AG09319 (cell line): Measurements from ENCODE around the gene SLC7A7.

Experiments used
- DNase-seq: peaks from one replicate; pipeline ENCODE4 v3.0.0-alpha.2; 2010; ENCODE audit warnings: low read depth; ENCODE audit errors: extremely low read depth
- TF ChIP-seq, protein P1 (sequence below): IDR thresholded peaks from 2 replicates; pipeline ENCODE4 v1.5.1; 2011; ENCODE audit warnings: low read depth, mild to moderate bottlenecking, inconsistent platforms, low read length, moderate library complexity

Gene SLC7A7

DNA sequence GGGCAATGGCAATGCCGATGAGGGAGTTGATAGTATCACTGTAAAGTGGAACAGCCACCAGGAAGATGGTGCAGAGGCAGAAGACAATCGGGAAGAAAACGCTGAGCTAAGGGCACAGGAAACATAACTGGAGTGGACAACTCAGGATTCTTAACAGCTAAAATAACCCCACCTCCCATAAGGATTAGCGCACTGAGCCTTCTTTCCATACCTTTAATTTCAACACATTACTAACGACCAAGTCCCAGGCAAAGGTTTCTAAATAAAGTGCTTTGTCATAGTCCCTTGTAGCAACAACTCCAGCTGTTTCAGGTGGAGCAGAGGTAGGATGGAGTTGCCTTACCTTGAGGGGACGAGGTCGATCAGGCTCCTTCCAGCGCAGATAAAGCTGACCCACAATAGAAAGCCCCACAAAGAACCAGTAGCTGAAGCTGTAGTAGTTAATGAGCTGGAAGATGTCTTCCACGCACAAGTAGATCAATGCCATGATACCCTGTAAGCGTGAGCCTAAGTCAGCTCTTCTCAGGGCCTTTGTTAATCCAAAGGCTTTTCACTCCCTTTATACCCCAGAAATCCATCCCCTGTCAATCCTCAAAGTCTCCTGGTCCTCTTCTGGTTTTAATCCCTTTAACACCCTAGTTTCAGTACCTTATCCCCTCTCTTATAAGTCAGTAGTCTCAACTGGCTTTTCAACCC is 41.1 kb downstream of the SLC7A7 start:
- DNase-seq: no peak
- TF ChIP-seq, protein P1, sequence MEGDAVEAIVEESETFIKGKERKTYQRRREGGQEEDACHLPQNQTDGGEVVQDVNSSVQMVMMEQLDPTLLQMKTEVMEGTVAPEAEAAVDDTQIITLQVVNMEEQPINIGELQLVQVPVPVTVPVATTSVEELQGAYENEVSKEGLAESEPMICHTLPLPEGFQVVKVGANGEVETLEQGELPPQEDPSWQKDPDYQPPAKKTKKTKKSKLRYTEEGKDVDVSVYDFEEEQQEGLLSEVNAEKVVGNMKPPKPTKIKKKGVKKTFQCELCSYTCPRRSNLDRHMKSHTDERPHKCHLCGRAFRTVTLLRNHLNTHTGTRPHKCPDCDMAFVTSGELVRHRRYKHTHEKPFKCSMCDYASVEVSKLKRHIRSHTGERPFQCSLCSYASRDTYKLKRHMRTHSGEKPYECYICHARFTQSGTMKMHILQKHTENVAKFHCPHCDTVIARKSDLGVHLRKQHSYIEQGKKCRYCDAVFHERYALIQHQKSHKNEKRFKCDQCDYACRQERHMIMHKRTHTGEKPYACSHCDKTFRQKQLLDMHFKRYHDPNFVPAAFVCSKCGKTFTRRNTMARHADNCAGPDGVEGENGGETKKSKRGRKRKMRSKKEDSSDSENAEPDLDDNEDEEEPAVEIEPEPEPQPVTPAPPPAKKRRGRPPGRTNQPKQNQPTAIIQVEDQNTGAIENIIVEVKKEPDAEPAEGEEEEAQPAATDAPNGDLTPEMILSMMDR: no peak

DNA sequence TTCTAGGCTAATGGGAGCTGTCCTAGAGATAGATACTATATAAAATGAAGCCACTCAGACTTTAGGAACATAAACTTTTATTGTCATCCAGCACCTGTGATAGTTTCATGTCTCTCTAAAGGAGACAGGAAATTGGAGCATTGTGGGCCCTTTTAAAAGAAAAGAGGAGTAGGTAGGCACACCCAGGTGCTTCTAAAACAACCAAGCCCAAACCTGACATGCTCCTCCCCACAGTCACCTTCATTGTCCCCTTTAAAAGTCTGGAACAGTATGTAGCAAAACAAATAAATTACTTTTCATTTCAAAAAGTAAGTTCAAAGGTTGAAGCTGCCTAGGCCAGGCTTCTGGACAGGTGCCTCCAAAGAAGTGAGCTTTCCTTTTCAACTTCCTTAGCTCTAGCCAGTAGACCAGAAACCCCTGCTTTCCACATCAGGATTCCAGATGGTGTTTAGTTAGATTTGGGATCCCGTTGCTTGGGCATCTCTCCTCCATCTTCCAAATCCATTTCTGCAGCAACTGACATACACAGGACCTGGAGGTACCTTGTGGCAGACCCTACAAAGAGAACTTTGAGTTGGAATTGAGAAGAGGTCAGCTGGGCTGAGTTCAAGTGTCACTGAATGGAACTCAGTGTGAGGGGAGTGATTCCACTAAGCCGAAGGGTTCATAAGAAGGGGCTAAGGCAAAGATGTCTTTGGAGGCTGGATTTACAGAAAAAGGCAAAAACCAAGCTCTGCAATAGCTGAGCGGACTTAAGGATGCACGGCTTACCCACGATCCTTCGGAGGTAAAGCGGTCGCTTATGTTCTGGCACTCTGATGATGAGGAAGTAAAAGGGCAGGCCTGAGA is 41.8 kb downstream of the SLC7A7 start:
- DNase-seq: no peak
- TF ChIP-seq, protein P1: no peak

DNA sequence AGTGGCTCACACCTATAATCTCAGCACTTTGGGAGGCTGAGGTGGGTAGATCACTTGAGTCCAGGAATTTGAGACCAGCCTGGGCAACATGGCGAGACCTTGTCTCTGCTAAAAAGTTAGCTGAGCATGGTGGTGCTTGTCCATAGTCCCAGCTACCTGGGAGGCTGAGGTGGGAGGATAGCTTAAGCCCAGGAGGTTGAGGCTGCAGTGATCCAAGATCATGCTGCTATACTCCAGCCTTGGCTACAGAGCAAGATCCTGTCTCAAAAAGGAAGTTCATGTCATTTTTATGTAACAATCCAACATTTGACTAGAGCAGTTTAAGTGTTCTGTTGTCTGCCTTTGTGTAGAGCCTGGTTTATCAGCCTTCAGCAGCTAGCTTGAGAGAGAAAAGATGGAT is 42.5 kb downstream of the SLC7A7 start:
- DNase-seq: no peak
- TF ChIP-seq, protein P1: no peak

DNA sequence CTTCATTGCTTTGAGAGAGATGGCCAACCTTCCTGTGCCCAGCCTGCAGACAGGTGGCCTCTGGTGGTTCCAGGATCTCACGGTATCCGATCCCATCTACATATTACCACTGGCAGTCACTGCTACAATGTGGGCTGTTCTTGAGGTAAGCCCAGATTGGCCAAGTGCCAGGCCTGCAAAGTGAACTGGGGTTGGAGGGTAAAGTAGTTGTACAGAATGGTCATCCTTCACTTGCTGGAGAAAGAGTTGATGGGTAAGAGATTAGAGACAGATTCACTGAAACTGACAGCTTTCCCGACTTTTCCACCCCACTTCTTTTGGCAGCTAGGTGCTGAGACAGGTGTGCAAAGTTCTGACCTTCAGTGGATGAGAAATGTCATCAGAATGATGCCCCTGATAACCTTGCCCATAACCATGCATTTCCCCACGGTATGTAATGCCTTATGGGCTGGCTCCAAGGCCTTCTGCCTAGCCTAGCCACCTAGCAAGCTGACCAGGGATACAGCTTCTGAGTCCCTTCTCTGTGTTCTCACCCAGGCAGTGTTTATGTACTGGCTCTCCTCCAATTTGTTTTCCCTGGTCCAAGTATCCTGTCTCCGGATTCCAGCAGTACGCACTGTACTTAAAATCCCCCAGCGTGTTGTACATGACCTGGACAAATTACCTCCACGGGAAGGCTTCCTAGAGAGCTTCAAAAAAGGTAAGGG is 44.6 kb downstream of the SLC7A7 start:
- TF ChIP-seq, protein P1: no peak
- DNase-seq: no peak

DNA sequence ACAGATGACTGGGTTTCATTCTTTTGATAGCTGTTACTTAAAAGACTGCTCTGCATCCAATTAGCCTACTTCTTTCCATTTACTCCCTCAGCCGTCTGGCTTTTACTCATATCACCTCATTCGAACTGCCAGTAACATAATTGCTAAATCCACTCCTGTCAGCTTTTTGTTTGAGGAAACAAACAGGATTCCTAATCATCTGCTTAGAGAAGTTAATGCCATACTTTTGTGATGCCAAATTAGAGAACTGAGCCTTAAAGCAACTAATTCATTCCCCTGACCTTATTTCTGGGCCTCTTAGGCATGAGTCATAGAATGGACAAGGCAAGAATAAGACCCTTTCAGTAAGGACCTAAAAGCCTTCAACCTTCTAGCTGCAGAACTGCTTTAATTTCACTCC is 45.9 kb downstream of the SLC7A7 start:
- TF ChIP-seq, protein P1: no peak
- no peak for DNase-seq

DNA sequence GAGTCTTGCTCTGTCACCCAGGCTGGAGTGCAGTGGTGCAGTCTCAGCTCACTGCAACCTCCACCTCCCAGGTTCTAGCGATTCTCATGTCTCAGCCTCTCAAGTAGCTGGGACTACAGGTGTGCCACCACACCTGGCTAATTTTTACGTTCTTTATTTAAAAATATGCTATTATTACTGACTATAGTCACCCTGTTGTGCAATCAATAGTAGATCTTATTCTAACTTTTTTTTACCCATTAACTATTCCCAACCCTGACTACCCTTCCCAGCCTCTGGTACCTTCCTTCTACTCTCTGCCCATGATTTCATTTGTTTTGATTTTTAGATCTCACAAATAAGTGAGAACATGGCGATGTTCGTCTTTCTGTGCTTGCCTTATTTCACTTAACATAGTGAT is 46.3 kb downstream of the SLC7A7 start:
- no peak for DNase-seq
- TF ChIP-seq, protein P1: no peak

DNA sequence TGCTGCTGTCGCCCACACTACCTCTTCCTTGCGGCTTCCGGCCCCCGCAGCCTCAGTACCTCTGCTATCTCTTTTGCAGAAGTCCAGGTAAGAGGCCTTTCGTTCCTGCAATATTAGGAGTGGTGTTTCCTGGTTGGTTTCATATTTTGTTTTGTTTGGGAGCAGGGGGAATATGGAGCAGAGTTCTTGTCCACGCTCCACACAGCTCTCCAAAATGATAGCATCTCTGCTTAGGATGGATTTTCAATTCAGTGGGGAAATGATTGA is 48.0 kb downstream of the SLC7A7 start:
- DNase-seq: no peak
- TF ChIP-seq, protein P1: no peak
